AG08395 (cell line): ENCODE data around the gene ZNF620.
"Not testable (repeated sequence)": the region's sequence is repeated elsewhere in the genome, so short reads cannot be mapped to it uniquely, and the experiment has no call there.

Source experiments
- DNase-seq: peaks from one replicate; pipeline ENCODE4 v3.0.0; 2012; ENCODE audit warnings: mixed read lengths, low spot score

Gene ZNF620

GRCh38 chr3:40505599-40506462, at the start of gene ZNF620:
Gene ZNF620, plus strand, starts transcription at chr3:40506039. Its CDS starts 314 bp downstream, at chr3:40506353.
- peak; percentile 20 for DNase-seq

- no peak for DNase-seq
Measured at GRCh38 chr3:40456279-40456939, 49.4 kb upstream of the ZNF620 start.

- DNase-seq = peak; percentile 97
Measured at GRCh38 chr3:40456940-40457823, 48.7 kb upstream of the ZNF620 start, which contains the start of gene RPL14. Gene RPL14, plus strand, starts transcription at chr3:40457339. Its CDS starts 133 bp downstream, at chr3:40457472.

- no peak for DNase-seq
Measured at GRCh38 chr3:40458473-40458872, 47.4 kb upstream of the ZNF620 start.

- not testable (repeated sequence) for DNase-seq
Measured at GRCh38 chr3:40460481-40460880, 45.4 kb upstream of the ZNF620 start.

- no peak for DNase-seq
Measured at GRCh38 chr3:40461161-40461560, 44.7 kb upstream of the ZNF620 start.

- not testable (repeated sequence) for DNase-seq
Measured at GRCh38 chr3:40462838-40463237, 43.0 kb upstream of the ZNF620 start.

GRCh38 chr3:40463579-40463978, 42.3 kb upstream of the ZNF620 start:
- no peak for DNase-seq

- DNase-seq = no peak
Measured at GRCh38 chr3:40464339-40465110, 41.3 kb upstream of the ZNF620 start.

- DNase-seq = no peak
Measured at GRCh38 chr3:40465111-40465407, 40.8 kb upstream of the ZNF620 start.

GRCh38 chr3:40465456-40465855, 40.4 kb upstream of the ZNF620 start:
- no peak for DNase-seq

- no peak for DNase-seq
Measured at GRCh38 chr3:40468018-40468417, 37.8 kb upstream of the ZNF620 start.

GRCh38 chr3:40470701-40471100, 35.1 kb upstream of the ZNF620 start:
- DNase-seq = no peak

- DNase-seq = peak; percentile 86
Measured at GRCh38 chr3:40476478-40477470, 29.1 kb upstream of the ZNF620 start, which contains the start of gene ZNF619. Gene ZNF619, plus strand, starts transcription at chr3:40477122. Its CDS starts 858 bp downstream, at chr3:40477980.

- peak; percentile 20 for DNase-seq
Measured at GRCh38 chr3:40477666-40478065, 28.2 kb upstream of the ZNF620 start.

- DNase-seq = no peak
Measured at GRCh38 chr3:40487172-40487571, 18.7 kb upstream of the ZNF620 start.

- no peak for DNase-seq
Measured at GRCh38 chr3:40490916-40491315, 14.9 kb upstream of the ZNF620 start.

- no peak for DNase-seq
Measured at GRCh38 chr3:40494698-40495097, 11.1 kb upstream of the ZNF620 start.

GRCh38 chr3:40497288-40497687, 8.6 kb upstream of the ZNF620 start:
- no peak for DNase-seq

GRCh38 chr3:40499952-40500351, 5.9 kb upstream of the ZNF620 start:
- DNase-seq = no peak
